ENCODE results near the gene MYO9A.

Gene MYO9A

GRCh38 chr15:71779073-71779797 lies 338.7 kb downstream of the MYO9A start:
- DNase-seq, result no peak

- no peak for DNase-seq
These were observed 340.6 kb downstream of the MYO9A start for GRCh38 chr15:71777216-71777943.

GRCh38 chr15:71776304-71776703 lies 341.6 kb downstream of the MYO9A start:
- DNase-seq, result no peak

- DNase-seq, result no peak
These were observed 342.1 kb downstream of the MYO9A start for GRCh38 chr15:71775856-71776255.

- DNase-seq, result no peak
These were observed 344.6 kb downstream of the MYO9A start for GRCh38 chr15:71773206-71773859.
